GM12892 (cell line): ENCODE measurements around the gene CALCOCO2.

Source experiments
- POLR2A ChIP-seq: IDR thresholded peaks from 2 replicates; pipeline ENCODE4 v1.6.1; 2011; ENCODE audit warnings: low read depth, low read length, control low read depth
- TAF1 ChIP-seq: IDR thresholded peaks from 2 replicates; pipeline ENCODE4 v1.6.1; 2011; ENCODE audit warnings: low read depth, mild to moderate bottlenecking, control low read depth, low read length, borderline replicate concordance

DNA sequence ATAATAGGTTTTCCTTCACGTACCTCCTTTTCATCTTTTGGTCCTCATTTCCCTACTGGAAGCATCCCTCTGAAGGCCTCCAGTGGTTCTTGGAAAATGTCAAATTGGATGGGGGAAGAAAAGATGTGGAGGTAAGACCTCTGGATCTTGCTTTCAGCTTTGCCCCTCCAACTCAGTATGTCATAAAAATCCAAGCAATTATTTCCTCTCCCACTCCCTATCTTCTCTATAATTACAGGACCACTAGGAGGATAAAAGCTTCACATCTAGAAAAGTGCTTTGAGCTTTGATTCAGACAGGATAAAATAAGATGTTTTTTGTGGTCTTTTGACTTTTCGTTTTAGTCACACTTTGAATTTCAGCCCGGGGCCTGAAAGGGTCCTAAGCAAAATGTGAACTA, 15.5 kb upstream of the CALCOCO2 start:
- no peak for TF ChIP-seq POLR2A
- TF ChIP-seq TAF1, result no peak
